Esophagus (tissue), 2 donors: Measurements from ENCODE around the gene TNK2. TPM values are rescaled to one million over a fixed set of nuclear protein-coding genes. Genes with fewer than 3 reads are reported as not detected.
"Not testable (repeated sequence)": the region's sequence is repeated elsewhere in the genome, so short reads cannot be mapped to it uniquely, and the experiment has no call there.

ENCODE experiments used
- H3K27ac ChIP-seq, 2 donors: one replicate each; pipeline ENCODE4 v1.5.1; 2013; ENCODE audit warnings: low read depth in 2 of 2, mild to moderate bottlenecking in 2 of 2, inconsistent platforms in 1 of 2, low read length in 1 of 2, moderate library complexity in 1 of 2
- H3K27me3 ChIP-seq, 2 donors: one replicate each; pipeline ENCODE4 v1.6.1; 2013; ENCODE audit warnings: low read length in 2 of 2, control low read depth in 1 of 2, mild to moderate bottlenecking in 1 of 2; ENCODE audit not compliant: insufficient read depth in 2 of 2, control insufficient read depth in 1 of 2
- H3K36me3 ChIP-seq, 2 donors: one replicate each; pipeline ENCODE4 v1.6.1; 2013; ENCODE audit warnings: low read length in 1 of 2; ENCODE audit not compliant: control insufficient read depth in 2 of 2, insufficient read depth in 2 of 2
- H3K4me1 ChIP-seq, 2 donors: one replicate each; pipeline ENCODE4 v1.6.1; 2013; ENCODE audit warnings: low read length in 1 of 2; ENCODE audit not compliant: control insufficient read depth in 2 of 2, insufficient read depth in 2 of 2
- H3K4me3 ChIP-seq, 2 donors: one replicate each; pipeline ENCODE4 v1.5.1; 2013; ENCODE audit warnings: low read length in 2 of 2, mild to moderate bottlenecking in 2 of 2, low read depth in 1 of 2, moderate library complexity in 1 of 2
- H3K9me3 ChIP-seq, 2 donors: one replicate each; pipeline ENCODE4 v1.6.1; 2013; ENCODE audit warnings: mild to moderate bottlenecking in 2 of 2, low read depth in 1 of 2, low read length in 1 of 2, moderate library complexity in 1 of 2; ENCODE audit not compliant: control insufficient read depth in 2 of 2, insufficient read depth in 1 of 2
- WGBS, 2 donors: extraction: QIAGEN DNeasy Blood & Tissue Kit; methylation state at CpG; one replicate each; pipeline ENCODE4 v1.1.7; 2013; 5-methylcytosine and 5-hydroxymethylcytosine counted together
- polyA plus RNA-seq, 2 donors: library from polyadenylated mRNA; stranded (reverse); fragments of 200-250 nt; gene quantifications; one replicate each; pipeline ENCODE4 v1.2.3, GENCODE V29; 2013
- donor health status: healthy with polysubstance abuse.
- donor health status: Bipolar disorder and iron deficiency.

TNK2 gene
- polyA plus RNA-seq, 2 donors: 38.8 to 87.5 TPM

- H3K27me3 ChIP-seq: no peaks in the 10 kb centered on the region
- no peaks in the 10 kb centered on the region for H3K9me3 ChIP-seq
- 91 to 94% methylated on average over 44 to 47 of the region's 47 CpGs for WGBS, 2 donors
- H3K4me3 ChIP-seq: no peak overlapping the region
- peaks cover 0 to 6% of the 10 kb centered on the region in 2 donors for H3K4me1 ChIP-seq
- H3K27ac ChIP-seq: no peak overlapping the region
- no peaks in the 10 kb centered on the region for H3K36me3 ChIP-seq
Measured at GRCh38 chr3:195825857-195826804, 82.2 kb downstream of the TNK2 start.

- no peak overlapping the region for H3K27ac ChIP-seq
- 61% methylated on average over 15 of the region's 15 CpGs for WGBS, 2 donors
Measured at GRCh38 chr3:195825191-195825588, 83.2 kb downstream of the TNK2 start.

GRCh38 chr3:195824425-195825190 lies 83.7 kb downstream of the TNK2 start:
- H3K4me3 ChIP-seq, H3K4me1 ChIP-seq, H3K27ac ChIP-seq, H3K36me3 ChIP-seq, H3K9me3 ChIP-seq, H3K27me3 ChIP-seq: not testable (repeated sequence)
- whole genome bisulfite sequencing, 2 donors: 68 to 74% methylated on average over 13 of the region's 13 CpGs

More at GRCh38 chr3:195825191-195825588, 83.2 kb downstream of the TNK2 start:
- H3K4me1 ChIP-seq: peaks cover 0 to 6% of the 10 kb centered on the region in 2 donors
- H3K9me3 ChIP-seq: no peaks in the 10 kb centered on the region
- no peaks in the 10 kb centered on the region for H3K27me3 ChIP-seq
- H3K4me3 ChIP-seq: no peak overlapping the region
- no peaks in the 10 kb centered on the region for H3K36me3 ChIP-seq

GRCh38 chr3:195823999-195824398 lies 84.4 kb downstream of the TNK2 start:
- 37 to 61% methylated on average over 13 of the region's 13 CpGs for WGBS, 2 donors
- Histone ChIP-seq H3K4me3 (no peak overlapping the region), H3K27me3 (no peaks in the 10 kb centered on the region), H3K9me3 (no peaks in the 10 kb centered on the region), H3K27ac (no peak overlapping the region), H3K36me3 (no peaks in the 10 kb centered on the region), H3K4me1 (peaks cover 0 to 6% of the 10 kb centered on the region in 2 donors)

GRCh38 chr3:195823280-195823679 lies 85.1 kb downstream of the TNK2 start:
- WGBS, 2 donors: 26 to 27% methylated on average over 10 of the region's 10 CpGs
- Histone ChIP-seq H3K4me3 (no peak overlapping the region), H3K27ac (no peak overlapping the region), H3K4me1 (peaks cover 0 to 6% of the 10 kb centered on the region in 2 donors), H3K27me3 (no peaks in the 10 kb centered on the region), H3K36me3 (no peaks in the 10 kb centered on the region), H3K9me3 (no peaks in the 10 kb centered on the region)

- Histone ChIP-seq H3K4me3 (no peak overlapping the region), H3K9me3 (no peaks in the 10 kb centered on the region), H3K4me1 (peaks cover 0 to 6% of the 10 kb centered on the region in 2 donors), H3K36me3 (no peaks in the 10 kb centered on the region), H3K27ac (no peak overlapping the region), H3K27me3 (no peaks in the 10 kb centered on the region)
- WGBS, 2 donors: 90 to 91% methylated on average over 16 of the region's 16 CpGs
Measured at GRCh38 chr3:195822131-195822696, 86.1 kb downstream of the TNK2 start.

GRCh38 chr3:195821403-195822130 lies 86.8 kb downstream of the TNK2 start:
- H3K9me3 ChIP-seq: no peaks in the 10 kb centered on the region
- 80 to 81% methylated on average over 21 of the region's 21 CpGs for WGBS, 2 donors
- H3K4me1 ChIP-seq: peaks cover 0 to 6% of the 10 kb centered on the region in 2 donors
- H3K27me3 ChIP-seq: no peaks in the 10 kb centered on the region
- H3K4me3 ChIP-seq: no peak overlapping the region
- H3K27ac ChIP-seq: no peak overlapping the region
- no peaks in the 10 kb centered on the region for H3K36me3 ChIP-seq

GRCh38 chr3:195820901-195821300 lies 87.5 kb downstream of the TNK2 start:
- Histone ChIP-seq H3K4me3 (no peak overlapping the region), H3K9me3 (no peaks in the 10 kb centered on the region), H3K36me3 (no peaks in the 10 kb centered on the region), H3K27ac (no peak overlapping the region), H3K4me1 (peaks cover 0 to 6% of the 10 kb centered on the region in 2 donors), H3K27me3 (no peaks in the 10 kb centered on the region)
- WGBS, 2 donors: 75 to 91% methylated on average over 5 of the region's 5 CpGs

GRCh38 chr3:195820186-195820585 lies 88.2 kb downstream of the TNK2 start:
- Histone ChIP-seq H3K4me1 (peaks cover 0 to 6% of the 10 kb centered on the region in 2 donors), H3K27ac (no peak overlapping the region), H3K36me3 (no peaks in the 10 kb centered on the region), H3K4me3 (no peak overlapping the region), H3K27me3 (no peaks in the 10 kb centered on the region), H3K9me3 (no peaks in the 10 kb centered on the region)
- 82 to 87% methylated on average over 8 of the region's 8 CpGs for WGBS, 2 donors
